Measurements from ENCODE around the gene LYPD8. TPM values are rescaled to one million over a fixed set of nuclear protein-coding genes. Genes with fewer than 3 reads are reported as not detected.

The LYPD8 gene
- total RNA-seq, 1 experiment from 2014 or later = not detected

GRCh38 chr1:248736977-248737376 is 18.6 kb downstream of the LYPD8 start (continued):
- no peak for TF ChIP-seq HMGXB4 (CRISPR knock-in tag; IDR thresholded peaks at IDR 0.05)
- TF ChIP-seq FOXP4 (CRISPR knock-in tag; IDR thresholded peaks at IDR 0.05) = no peak

- ChIA-PET CTCF (no interaction called here), POLR2A (no interaction called here)
- H3K27me3 Mint-ChIP-seq (ENCODE audit: low read depth) = peaks cover 10% of the 10 kb centered on the region
- no peak overlapping the region for H3K4me3 Mint-ChIP-seq
- DNase-seq (ENCODE audit: low spot score) (no peak), ATAC-seq (no peak)
- H3K27ac Mint-ChIP-seq = no peak overlapping the region
- H3K4me1 Mint-ChIP-seq = no peaks in the 10 kb centered on the region
- peaks cover 58% of the 10 kb centered on the region for H3K36me3 Mint-ChIP-seq
- peaks cover 91% of the 10 kb centered on the region for H3K9me3 Mint-ChIP-seq
- TF ChIP-seq SP1 (CRISPR knock-in tag; conservative IDR thresholded peaks at IDR 0.05) (no peak), ZNF138 (CRISPR knock-in tag; conservative IDR thresholded peaks at IDR 0.05) (no peak), AFF4 (CRISPR knock-in tag; IDR thresholded peaks at IDR 0.05; ENCODE audit: borderline replicate concordance) (no peak), E2F5 (CRISPR knock-in tag; IDR thresholded peaks at IDR 0.05) (no peak), ZNF423 (CRISPR knock-in tag; IDR thresholded peaks at IDR 0.05) (no peak), PRDM15 (CRISPR knock-in tag; IDR thresholded peaks at IDR 0.05) (no peak), JAZF1 (CRISPR knock-in tag; IDR thresholded peaks at IDR 0.05) (no peak), ZNF512 (CRISPR knock-in tag; IDR thresholded peaks at IDR 0.05; ENCODE audit: borderline replicate concordance) (no peak), USF1 (CRISPR knock-in tag; IDR thresholded peaks at IDR 0.05) (no peak), E2F1 (CRISPR knock-in tag; IDR thresholded peaks at IDR 0.05) (no peak), FOXJ3 (CRISPR knock-in tag; IDR thresholded peaks at IDR 0.05; ENCODE audit: borderline replicate concordance) (no peak), MXD4 (CRISPR knock-in tag; IDR thresholded peaks at IDR 0.05; ENCODE audit: borderline replicate concordance) (no peak), ERG (CRISPR knock-in tag; IDR thresholded peaks at IDR 0.05) (no peak), TEAD1 (CRISPR knock-in tag; IDR thresholded peaks at IDR 0.05) (no peak), ZNF263 (CRISPR knock-in tag; IDR thresholded peaks at IDR 0.05; ENCODE audit: low read depth) (no peak)
These were observed 22.0 kb downstream of the LYPD8 start for GRCh38 chr1:248733566-248733965.
